Uterus (tissue), 4 donors: ENCODE data around the gene PLAAT5. TPM values are rescaled to one million over a fixed set of nuclear protein-coding genes. Genes with fewer than 3 reads are reported as not detected.
"Not testable (repeated sequence)": the region's sequence is repeated elsewhere in the genome, so short reads cannot be mapped to it uniquely, and the experiment has no call there.

Source experiments
- DNase-seq, 2 donors: peaks; one replicate each; pipeline ENCODE4 v3.0.0-alpha.2; 2019 to 2020
- H3K27ac ChIP-seq, 2 donors: fragments of 200-600 bp; sonication (generic); 1 replicate in 1 of 2; 2 replicates in 1 of 2; pipeline ENCODE4 v1.5.1; 2016 to 2018
- H3K27me3 ChIP-seq, 2 donors: fragments of 200-600 bp; sonication (generic); one replicate each; pipeline ENCODE4 v1.5.1; 2018 to 2019; ENCODE audit warnings: control low read depth in 1 of 2
- H3K36me3 ChIP-seq, 2 donors: fragments of 200-600 bp; sonication (generic); one replicate each; pipeline ENCODE4 v1.5.1; 2019; ENCODE audit warnings: control low read depth in 1 of 2
- H3K4me1 ChIP-seq, 2 donors: fragments of 200-600 bp; sonication (generic); one replicate each; pipeline ENCODE4 v1.5.1; 2018 to 2019; ENCODE audit warnings: control low read depth in 1 of 2
- H3K4me3 ChIP-seq, 2 donors: fragments of 200-600 bp; sonication (generic); 1 replicate in 1 of 2; 2 replicates in 1 of 2; pipeline ENCODE4 v1.5.1; 2018 to 2019; ENCODE audit warnings: mild to moderate bottlenecking in 1 of 2
- H3K9me3 ChIP-seq, 2 donors: fragments of 200-600 bp; sonication (generic); one replicate each; pipeline ENCODE4 v1.5.1; 2019; ENCODE audit warnings: control low read depth in 1 of 2
- POLR2A ChIP-seq, 2 donors: fragments of 450-650 bp; IDR thresholded peaks; one replicate each; pipeline ENCODE4 v1.6.1; 2016; ENCODE audit warnings: antibody characterized with exemption in 2 of 2, mild to moderate bottlenecking in 1 of 2, moderate library complexity in 1 of 2
- intact Hi-C: fragments of 100-400 bp; cut with DNase I; formaldehyde crosslinking; loops from one replicate; pipeline ENCODE4 v1.15.1; 2023; ENCODE audit warnings: low total_unique reads
- total RNA-seq, 4 donors: library from RNA; depleted of rRNA in 3 of 4; stranded (reverse); fragments of >200 nt in 3 of 4; gene quantifications; one replicate each; pipeline versions ENCODE4 v1.1.0 to v1.2.4, GENCODE V29; 2014 to 2023
- TF ChIP-seq, protein P1 (sequence below), 4 experiments: fragments of 200-600 bp in 2 of 4; fragments of 450-650 bp in 2 of 4; sonication (generic) in 2 of 4; IDR thresholded peaks; one replicate each; pipeline ENCODE4 v1.5.1; 2016 to 2019; ENCODE audit warnings: antibody characterized with exemption in 4 of 4, mild to moderate bottlenecking in 2 of 4, moderate library complexity in 1 of 4
- donor health status: DM: yes; HTN: yes; CAD: no.

Gene PLAAT5
- total RNA-seq, 4 donors from 2014 or later = 0.29 to 4.2 (median 3.7) TPM; not detected in 1

DNA sequence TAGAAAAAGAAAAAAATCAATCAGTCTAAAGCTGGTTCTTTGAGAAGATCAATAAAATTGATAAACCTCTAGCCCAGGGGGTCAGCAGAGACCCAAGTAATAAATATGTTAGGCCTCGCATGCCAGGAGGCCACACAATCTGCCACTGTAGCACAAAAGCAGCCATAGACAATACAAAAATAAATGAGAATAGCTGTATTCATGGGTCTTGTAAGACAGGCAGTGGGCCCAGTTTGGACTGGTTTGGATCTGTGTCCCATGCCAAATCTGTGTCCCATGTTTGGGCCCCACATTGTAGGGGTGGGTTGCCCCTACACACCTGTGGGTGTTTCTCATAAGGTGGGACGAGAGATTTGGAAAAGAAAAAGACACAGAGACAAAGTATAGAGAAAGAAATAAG lies 39.1 kb upstream of the PLAAT5 start:
- no peaks in the 10 kb centered on the region for H3K4me1 ChIP-seq
- intact Hi-C loops = no loop called here
- no peaks in the 10 kb centered on the region for H3K9me3 ChIP-seq
- H3K27me3 ChIP-seq = no peaks in the 10 kb centered on the region
- TF ChIP-seq, protein P1, sequence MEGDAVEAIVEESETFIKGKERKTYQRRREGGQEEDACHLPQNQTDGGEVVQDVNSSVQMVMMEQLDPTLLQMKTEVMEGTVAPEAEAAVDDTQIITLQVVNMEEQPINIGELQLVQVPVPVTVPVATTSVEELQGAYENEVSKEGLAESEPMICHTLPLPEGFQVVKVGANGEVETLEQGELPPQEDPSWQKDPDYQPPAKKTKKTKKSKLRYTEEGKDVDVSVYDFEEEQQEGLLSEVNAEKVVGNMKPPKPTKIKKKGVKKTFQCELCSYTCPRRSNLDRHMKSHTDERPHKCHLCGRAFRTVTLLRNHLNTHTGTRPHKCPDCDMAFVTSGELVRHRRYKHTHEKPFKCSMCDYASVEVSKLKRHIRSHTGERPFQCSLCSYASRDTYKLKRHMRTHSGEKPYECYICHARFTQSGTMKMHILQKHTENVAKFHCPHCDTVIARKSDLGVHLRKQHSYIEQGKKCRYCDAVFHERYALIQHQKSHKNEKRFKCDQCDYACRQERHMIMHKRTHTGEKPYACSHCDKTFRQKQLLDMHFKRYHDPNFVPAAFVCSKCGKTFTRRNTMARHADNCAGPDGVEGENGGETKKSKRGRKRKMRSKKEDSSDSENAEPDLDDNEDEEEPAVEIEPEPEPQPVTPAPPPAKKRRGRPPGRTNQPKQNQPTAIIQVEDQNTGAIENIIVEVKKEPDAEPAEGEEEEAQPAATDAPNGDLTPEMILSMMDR (IDR thresholded peaks at IDR 0.05) = no peak
- no peak for TF ChIP-seq POLR2A (IDR thresholded peaks at IDR 0.05)
- no peak overlapping the region for H3K27ac ChIP-seq
- no peaks in the 10 kb centered on the region for H3K36me3 ChIP-seq
- H3K4me3 ChIP-seq = no peak overlapping the region
- DNase-seq = no peak

- H3K27me3 ChIP-seq, H3K27ac ChIP-seq, H3K4me3 ChIP-seq, intact Hi-C loops, H3K36me3 ChIP-seq, H3K4me1 ChIP-seq, H3K9me3 ChIP-seq, DNase-seq: not testable (repeated sequence)
Measured at GRCh38 chr11:63529373-63529772, 38.4 kb upstream of the PLAAT5 start.

- H3K36me3 ChIP-seq, intact Hi-C loops, H3K9me3 ChIP-seq, H3K27ac ChIP-seq, H3K4me3 ChIP-seq, DNase-seq, H3K27me3 ChIP-seq, H3K4me1 ChIP-seq: not testable (repeated sequence)
Measured at GRCh38 chr11:63528729-63529278, 37.8 kb upstream of the PLAAT5 start.

DNA sequence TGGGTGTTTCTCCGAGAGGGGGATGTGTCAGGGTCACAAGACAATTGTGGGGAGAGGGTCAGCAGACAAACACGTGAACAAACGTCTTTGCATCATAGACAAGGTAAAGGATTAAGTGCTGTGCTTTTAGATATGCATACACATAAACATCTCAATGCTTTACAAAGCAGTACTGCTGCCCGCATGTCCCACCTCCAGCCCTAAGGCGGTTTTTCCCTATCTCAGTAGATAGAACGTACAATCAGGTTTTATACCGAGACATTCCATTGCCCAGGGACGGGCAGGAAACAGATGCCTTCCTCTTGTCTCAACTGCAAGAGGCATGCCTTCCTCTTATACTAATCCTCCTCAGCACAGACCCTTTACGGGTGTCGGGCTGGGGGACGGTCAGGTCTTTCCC lies 37.2 kb upstream of the PLAAT5 start:
- intact Hi-C loops, DNase-seq, H3K27me3 ChIP-seq, H3K27ac ChIP-seq, H3K4me1 ChIP-seq, H3K4me3 ChIP-seq, H3K9me3 ChIP-seq, H3K36me3 ChIP-seq: not testable (repeated sequence)

- TF ChIP-seq, protein P1 (IDR thresholded peaks at IDR 0.05) = no peak
- TF ChIP-seq POLR2A (IDR thresholded peaks at IDR 0.05) = no peak
- H3K36me3 ChIP-seq = no peaks in the 10 kb centered on the region
- DNase-seq = no peak
- H3K4me3 ChIP-seq = no peak overlapping the region
- H3K4me1 ChIP-seq = no peaks in the 10 kb centered on the region
- intact Hi-C loops = no loop called here
- no peaks in the 10 kb centered on the region for H3K27me3 ChIP-seq
- peaks cover 0 to 3% of the 10 kb centered on the region in 2 donors for H3K9me3 ChIP-seq
- no peak overlapping the region for H3K27ac ChIP-seq
Measured at GRCh38 chr11:63527667-63528066, 36.7 kb upstream of the PLAAT5 start.

DNA sequence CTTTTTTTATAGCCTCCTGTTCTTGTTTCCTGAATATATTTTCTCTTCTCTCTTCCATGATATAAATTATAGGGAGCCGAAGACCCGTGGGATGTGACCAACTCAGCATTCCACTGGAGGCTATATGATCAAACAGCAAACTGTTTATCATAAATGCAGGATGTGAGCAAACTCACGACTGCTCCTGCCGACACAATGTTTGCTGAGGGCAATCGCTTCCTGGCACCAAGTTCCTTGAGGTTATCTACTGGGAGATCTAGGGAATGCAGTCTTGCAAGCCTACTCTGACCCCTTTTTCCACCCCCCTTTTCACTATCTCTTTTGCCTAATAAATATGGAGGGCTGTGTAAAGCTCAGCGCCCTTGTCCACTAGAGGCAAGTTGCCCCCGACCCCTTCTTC lies 32.2 kb upstream of the PLAAT5 start:
- Histone ChIP-seq H3K4me1 (no peaks in the 10 kb centered on the region), H3K4me3 (no peak overlapping the region), H3K27ac (no peak overlapping the region), H3K27me3 (no peaks in the 10 kb centered on the region), H3K9me3 (peaks cover 0 to 3% of the 10 kb centered on the region in 2 donors), H3K36me3 (no peaks in the 10 kb centered on the region)
- TF ChIP-seq POLR2A (IDR thresholded peaks at IDR 0.05) = no peak
- TF ChIP-seq, protein P1 (IDR thresholded peaks at IDR 0.05) = no peak
- intact Hi-C loops = no loop called here
- DNase-seq = no peak

DNA sequence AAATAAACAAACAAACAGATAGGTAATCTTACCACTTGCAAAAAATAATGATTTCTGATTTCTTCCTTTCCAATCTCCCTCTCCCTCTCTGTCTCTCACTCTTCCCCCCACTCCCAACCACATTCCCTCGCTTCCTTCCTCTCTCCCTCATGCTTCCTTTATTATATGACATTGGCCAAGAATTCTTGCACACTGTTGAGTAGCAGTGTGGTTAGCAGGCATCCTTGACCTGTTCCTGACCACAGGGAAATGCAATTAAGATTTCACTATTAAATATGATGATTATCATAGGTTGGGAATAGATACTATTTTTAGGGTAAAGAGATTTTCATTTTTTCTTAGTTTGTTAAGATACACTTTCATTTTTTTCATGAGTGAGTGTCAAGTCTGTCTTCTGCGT lies 30.9 kb upstream of the PLAAT5 start:
- TF ChIP-seq POLR2A (IDR thresholded peaks at IDR 0.05) = no peak
- TF ChIP-seq, protein P1 (IDR thresholded peaks at IDR 0.05) = no peak
- H3K27ac ChIP-seq = no peak overlapping the region
- intact Hi-C loops = no loop called here

More for the DNA sequence above, 30.9 kb upstream of the PLAAT5 start:
- Histone ChIP-seq H3K4me1 (no peaks in the 10 kb centered on the region), H3K27me3 (no peaks in the 10 kb centered on the region), H3K9me3 (peaks cover 0 to 3% of the 10 kb centered on the region in 2 donors), H3K36me3 (no peaks in the 10 kb centered on the region), H3K4me3 (no peak overlapping the region)
- DNase-seq = no peak
